Middle frontal gyrus (tissue), 1 donor: ENCODE data around the gene GALNT14.

ENCODE experiments used
- DNase-seq: peaks from one replicate; pipeline ENCODE4 v3.0.0-alpha.2; 2015; ENCODE audit warnings: low spot score; ENCODE audit errors: extremely low spot score

GALNT14 gene

DNA sequence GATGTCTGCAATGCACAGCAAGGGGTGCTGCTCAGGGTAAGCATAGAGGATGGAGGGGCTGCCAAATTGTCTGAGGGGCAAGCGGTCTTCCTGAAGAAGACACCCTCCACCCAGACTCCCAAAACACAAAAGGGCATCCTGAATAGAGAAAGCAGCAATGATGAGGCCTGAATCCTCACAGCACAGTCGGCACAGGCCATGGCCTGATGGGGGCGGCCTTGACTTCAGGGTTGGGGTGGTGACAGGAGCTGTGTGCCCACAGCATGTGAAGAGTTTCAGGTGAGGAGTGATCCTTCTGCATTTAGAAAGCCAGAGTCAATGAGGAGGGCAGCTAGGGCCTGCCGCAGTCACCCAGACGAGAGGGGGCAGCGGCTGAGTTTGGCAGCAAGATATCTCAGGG, 159.4 kb downstream of the GALNT14 start:
- DNase-seq, result no peak

DNA sequence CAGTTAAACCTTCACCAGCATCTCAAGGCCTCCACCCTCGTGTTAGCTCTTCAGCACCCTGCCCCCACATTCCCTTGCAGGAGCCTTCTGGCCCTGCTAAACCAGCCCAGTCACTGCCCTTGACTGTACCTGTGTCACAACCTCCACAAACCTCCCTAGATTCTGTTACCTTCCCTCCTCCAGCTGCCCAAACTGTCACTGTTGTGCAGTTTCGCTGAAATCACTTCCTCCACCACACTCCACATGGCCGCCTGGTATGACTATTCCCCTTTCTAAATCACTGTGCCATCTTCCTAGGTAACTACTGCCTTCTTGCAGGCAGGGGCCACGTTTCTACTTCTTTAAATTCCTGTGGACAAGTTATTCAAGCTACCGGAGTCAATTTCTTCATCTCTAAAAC, 160.2 kb downstream of the GALNT14 start:
- no peak for DNase-seq

DNA sequence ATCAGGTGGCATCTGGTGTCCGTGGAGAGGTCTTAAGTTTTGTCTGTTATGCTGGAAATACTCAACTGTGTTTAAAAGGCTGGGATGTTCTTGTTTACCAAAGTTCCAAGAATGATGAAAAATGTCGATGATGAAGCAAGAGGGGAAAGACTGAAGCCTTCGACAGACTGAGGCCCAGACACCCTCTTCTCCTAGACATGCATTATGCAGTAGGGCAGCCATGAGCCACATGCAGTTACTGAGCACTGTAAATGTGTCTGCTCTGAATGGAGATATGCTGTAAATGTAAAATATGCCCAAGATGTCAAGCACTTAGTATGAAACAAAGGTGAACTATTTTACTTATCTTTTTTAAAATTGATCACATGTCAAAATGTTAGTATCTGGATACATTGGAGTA, 163.1 kb downstream of the GALNT14 start:
- no peak for DNase-seq

DNA sequence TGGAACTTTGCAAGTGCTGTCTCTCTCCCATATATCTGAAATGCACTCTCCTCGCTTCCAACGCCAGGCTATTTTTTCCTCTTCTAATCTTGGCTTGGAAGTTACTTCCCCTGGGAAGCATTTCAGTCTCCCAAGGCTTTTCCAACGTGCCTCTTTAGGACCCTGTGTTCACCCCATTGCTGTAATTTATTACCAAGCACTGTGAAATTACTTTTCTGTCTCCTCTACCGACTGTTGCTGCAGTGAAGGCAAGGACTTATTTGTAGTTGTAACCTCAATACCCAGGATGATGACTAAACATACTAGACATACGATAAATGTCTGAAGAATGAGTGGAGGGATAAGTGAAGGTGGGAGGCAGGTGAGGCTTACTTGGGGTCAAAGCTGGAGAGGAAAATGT, 163.7 kb downstream of the GALNT14 start:
- DNase-seq, result no peak

DNA sequence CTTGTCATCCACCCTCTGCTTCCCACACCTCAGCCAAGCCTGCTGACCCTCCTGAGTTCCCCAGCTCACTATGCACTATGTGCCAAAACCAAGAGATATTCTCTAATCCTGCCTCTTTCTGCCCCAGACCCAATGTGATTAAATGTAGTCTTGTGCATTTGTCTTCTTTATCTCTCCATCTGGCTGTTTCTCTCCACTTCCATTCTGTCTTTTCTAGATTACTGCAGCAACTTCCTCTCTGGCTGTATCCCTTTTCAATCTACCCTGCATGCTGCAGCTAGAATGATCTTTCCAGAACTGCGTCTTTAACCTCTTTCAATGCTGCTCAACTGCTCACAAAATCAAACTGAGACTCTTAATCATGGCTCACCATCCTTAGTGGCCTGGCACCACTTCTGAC, 164.1 kb downstream of the GALNT14 start:
- DNase-seq, result no peak

DNA sequence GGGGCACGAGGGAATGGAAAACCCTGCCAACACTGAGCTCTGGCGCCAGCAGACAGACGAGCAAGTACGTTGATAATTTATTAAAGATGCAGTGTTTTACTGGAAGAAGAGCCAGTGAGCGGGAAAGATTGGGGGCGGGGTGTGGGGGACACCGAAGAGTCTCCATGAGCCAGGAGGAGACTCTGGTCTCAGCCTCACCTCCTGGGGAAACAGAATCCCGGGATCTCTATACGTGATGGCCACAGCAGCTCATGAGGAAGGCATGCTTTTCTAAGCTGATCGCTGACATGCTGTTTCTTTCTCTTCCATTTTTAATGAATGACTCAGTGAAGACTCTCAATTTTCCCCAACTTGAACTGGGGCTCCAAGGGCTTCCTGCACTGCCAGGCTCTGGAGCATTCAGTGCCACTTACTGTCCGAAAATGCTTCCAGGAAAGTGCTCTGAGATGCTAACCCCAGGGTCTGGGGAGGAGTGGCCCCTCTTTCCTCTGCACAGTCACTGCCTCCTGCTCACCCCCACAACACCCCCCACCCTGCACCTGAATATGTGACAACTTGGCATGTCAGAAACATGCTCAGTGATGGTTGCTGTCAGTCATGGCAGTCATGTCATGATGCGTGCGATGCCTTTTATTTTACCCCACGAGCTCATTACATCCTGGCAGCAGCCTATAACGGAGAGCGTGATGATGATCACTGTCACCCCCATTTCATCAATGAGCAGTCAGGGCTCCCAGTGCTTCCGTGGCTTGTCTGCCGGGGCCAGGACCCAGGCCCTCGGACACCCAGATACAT, 166.8 kb downstream of the GALNT14 start:
- DNase-seq, result no peak

DNA sequence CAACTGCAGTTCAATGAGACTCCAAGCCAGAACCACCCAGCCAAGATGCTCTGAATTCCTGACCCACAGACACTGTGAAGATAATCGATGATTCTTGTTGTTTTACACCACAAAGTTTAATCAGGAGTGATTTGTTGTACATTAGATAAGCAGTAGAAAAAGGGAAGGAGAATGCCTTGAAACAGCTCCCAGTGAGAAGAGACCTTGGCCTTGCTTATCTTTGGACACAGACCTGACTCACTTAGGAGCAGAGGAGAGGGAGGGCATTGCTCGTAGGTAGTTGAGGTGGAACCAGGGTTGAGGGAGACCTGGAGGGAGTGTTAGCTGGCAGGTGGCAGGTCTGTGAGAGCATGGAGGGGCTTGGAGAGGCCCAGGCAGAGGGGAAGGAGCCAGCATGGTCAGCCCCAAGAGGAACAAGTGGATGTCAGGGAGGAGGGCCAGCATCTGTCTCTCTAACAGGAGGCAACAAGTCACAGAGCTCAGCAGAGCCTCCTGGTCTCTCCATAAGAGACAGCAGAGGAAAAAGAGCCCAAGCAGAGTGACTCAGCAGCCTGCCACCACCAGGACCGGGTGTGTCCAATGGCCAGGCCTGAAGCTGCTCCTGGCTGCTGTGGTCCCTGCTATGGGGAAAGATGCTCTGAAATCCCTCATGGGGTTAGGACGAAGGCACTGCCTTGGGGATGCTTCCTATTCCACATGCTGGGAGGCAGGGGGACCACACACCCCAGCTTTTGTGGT, 169.4 kb downstream of the GALNT14 start:
- no peak for DNase-seq

DNA sequence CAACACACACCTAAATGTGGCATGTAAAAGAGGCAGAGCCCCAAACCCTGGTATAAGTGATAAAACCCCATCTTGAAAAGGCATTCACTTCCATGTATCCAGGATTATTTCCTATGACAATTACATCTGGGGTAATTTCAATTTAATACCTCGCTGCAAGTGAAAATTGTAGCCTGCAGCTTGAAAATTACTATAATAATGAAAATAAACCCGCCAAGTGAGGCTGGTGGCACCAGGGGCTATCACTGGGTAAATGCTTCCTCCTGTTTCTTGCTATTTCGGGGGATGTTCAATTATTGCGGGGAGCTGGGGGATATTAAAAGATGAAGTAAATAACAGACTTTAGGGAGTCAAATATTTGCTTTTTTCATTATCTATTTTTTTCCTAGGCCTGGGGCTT, 171.5 kb downstream of the GALNT14 start:
- no peak for DNase-seq

DNA sequence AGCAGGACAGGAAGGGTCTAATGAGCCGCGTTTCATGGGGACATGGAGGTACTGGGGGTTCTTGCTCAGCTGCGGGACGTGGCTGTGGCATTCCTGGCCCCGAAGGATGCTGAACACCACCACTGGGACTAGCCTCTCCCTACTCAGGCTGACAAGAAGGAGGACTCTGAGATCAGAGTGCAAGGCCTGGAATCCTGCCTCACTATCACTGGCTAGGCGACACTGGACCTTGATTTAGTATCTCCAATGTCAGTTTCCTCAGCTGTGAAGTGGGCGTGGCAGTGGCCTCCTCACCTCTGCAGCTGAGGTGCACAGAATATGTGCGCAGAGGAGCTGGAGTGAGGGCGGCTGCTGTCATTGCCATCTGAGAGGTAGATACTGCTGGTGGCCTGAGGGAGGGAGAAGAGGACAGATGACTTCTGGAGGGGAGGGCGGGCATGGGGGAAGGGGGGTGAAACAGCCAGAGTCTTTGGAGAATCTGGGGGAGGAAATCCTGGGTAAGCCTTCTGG, 173.2 kb downstream of the GALNT14 start:
- no peak for DNase-seq

DNA sequence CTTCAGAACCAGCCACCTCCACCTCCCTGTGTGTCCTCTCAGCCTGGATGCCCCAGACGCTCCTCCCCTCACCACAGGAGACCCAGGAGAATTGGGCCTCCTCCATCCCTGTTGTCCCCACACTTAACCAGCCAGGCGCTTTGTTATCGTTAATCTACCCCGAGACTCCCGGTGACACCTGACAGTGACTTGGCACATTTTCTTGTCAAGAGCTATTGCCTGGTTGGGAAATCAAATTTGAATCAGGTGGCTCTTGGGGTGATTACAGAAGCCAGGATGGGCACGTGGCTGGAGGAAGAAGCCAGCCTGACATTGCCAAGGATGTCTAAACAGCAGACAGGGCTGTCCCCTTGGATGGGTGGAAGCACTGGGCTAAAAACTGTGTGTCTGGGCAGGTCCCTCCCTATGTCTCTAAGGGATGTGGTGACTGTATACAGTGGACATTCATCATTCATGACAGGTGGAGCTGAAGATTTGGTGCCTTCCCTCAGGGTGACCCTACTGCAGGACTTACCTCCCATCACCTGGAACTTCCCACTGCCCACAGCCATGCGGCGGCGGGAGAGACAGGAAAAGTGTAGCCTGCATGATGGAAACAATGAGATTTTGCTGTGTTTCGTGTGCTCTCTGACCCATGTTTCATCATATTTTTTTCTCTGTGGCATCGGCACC, 173.8 kb downstream of the GALNT14 start:
- DNase-seq, result no peak

DNA sequence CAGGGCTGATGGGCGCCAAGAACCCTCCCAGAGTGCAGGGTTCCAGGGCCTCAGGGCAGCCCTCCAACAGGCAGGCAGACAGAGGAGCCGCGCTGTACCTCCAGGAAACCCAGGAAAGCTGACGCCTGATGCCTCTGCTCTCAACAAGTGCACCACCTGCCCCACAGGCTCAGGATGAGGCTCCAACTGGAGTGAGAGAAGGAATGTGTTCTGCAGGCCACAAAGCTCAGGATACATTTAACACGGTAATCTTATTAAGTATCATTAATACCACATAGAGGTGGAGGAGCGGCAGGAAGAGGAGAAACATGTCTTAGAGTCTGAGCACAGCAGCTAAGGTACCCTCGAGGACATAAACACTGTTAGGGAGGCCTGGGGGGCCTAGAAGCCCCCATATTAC, 175.1 kb downstream of the GALNT14 start:
- DNase-seq, result no peak

DNA sequence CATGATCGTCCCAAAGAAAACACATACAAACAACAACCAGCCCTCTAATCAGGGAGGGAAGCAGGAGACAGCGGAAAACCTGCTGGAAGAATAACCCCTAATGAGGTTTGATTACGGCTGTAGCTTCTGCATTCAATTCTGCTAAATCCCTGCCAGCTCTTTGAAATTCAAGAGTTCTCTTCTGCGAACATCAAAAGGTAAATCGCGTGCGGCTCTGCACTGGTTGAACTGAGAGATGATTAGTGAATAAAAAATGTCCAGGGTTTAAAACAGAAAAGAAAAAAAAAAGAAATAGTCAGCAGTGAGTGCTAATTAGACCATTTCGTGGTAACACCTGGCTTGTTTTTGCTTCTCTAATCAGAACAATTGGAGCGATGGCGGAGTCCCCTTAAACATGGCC, 178.0 kb downstream of the GALNT14 start:
- no peak for DNase-seq

DNA sequence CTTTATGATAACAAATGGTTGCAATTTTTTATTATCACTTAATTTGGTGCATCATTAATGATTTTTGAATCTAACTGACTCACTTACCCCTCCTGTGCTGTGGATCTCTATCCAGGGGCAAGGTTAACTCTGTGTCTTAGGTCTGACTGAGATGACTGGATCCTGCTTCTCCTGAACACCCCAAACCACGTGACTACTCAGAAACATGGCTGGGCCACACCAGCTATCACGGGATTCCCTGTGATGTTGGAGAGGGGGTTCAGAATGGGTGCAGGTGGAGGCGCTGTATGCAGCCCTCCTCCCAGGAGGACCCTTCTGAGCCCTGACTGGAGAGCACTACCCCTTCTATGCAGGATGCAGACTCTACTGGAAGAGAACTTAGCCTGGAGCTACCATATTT, 178.6 kb downstream of the GALNT14 start:
- DNase-seq, result no peak

DNA sequence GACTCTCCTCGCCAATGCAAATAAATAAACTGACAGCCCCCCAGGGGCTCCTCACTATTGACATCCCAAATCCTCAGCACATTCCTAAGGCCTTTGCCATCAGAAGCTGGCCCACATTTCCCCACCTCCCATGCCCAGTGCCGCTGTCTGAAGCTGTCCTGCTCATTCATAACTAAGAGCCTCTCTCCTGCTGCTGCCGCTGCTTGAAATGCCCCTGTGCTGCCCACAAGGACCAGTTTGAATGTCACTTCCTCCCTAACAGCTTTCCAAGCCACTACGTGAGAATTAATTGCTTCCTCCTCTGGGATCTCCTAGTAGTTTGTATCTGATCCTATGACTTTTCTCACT, 179.3 kb downstream of the GALNT14 start:
- DNase-seq, result no peak

DNA sequence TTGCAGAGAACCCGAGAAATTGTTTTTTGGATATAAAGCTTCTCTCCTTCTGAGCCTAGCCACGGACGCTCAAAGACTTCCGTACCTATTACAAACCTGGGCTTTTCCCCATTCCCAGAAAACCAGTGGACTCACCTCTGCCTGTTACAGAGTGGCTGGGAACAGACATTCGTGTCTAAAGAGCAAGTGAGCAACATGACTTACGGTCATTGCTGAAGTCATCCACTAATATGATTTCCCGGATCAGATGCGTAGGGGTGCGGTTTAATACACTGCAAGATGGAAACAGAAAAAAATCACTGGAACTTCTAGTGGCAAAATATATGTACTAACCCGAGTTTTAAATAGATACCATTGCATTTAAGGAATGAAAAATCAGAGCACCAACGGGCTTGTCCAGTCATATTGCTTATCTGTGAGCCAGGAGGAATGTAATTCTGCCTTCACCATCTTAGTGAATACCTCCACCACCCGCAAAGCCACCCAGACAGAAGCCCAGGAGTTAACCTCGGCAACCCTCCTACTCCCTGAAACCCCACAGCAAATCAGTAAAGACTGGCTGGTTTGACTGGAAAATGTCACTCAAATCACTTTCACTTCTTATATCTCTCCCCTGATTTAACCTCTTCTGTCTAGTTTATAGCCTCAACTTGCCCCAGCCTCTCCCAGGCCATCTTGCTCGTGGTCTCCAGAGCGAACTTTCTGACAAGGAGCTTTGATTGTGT, 179.9 kb downstream of the GALNT14 start:
- no peak for DNase-seq

DNA sequence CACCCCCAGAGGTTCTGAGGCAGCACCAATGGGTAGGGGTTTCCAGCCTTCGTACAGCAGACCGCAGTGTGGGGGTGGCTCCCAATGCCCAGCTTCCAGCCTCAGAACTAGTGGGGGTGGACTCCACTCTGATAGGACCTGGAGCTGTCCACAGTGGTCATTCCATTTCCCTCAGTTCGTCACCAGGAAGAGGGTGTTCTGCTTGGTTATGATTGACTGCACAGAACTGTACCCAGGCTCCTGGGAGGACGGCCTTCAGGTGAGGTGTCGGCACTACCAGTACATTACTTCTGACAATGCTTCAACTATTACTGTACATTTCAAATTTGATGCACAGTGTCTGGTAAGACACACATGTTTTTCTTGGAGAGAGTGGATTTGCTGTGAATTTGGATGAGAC, 180.6 kb downstream of the GALNT14 start:
- no peak for DNase-seq

DNA sequence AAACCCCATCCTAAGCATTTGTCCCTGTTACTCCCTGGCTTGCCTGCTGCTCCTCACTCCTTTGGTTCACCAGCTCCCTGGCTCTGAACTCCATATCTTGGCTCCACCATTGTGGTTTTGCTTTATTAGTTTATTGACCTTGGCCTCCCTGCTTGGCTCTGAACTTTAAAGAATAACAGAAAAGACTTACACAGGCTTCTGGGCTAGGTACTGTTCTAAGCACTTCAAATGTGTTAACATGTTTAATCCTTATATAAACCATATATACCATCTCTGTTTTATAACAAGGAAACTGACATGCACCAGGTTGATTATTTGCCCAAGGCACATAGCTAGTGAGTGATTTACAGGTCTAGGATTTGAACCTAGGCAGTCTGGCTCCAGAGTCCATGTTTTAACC, 181.2 kb downstream of the GALNT14 start:
- no peak for DNase-seq

DNA sequence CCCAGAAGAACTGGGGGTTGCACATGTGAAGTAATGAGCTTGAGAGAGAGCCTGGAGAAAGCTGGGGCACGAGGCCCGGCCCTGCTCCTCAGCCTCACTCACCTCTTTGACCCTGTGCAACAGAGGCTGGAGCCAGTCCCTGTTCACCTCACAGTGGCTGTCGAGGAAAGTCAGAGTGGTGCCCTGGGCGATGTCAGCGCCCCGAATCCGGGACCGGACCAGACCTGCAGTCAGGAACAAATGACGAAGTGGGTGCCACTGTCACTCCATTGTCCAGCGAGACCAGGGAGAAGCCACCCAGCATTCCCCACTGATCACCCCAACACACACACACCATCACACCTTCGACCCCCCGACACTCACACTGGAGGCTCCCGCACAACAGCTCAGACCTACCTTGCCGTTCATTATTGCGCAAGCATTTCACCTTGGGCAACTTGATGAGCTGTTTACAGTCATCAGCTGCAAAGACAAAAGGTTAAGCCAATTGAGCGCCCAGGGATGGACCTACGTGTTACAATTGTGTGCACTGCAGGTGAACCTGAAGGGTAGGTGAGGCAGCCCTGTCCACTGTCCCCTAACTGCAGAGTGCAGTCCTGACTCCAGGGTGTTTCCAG, 182.6 kb downstream of the GALNT14 start:
- no peak for DNase-seq

DNA sequence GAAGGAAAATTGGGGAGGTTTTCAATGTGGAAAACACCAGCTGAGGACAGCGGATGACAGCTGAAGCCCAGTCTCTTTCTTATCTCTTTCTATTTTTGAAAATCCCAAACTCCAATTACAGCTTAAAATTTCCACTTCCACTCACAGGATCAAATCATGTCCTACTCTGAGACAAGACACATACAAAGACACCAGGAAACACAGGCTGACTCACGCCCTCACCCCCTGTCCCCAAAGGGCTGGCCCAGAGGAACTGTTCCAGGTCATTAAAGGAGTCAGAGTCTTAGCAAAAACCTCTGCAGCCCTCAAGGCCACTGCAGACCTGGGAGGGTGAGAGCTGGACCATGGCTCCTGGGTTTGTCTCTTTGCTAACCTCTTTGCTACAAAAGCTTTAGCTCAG, 187.9 kb downstream of the GALNT14 start:
- DNase-seq, result no peak

DNA sequence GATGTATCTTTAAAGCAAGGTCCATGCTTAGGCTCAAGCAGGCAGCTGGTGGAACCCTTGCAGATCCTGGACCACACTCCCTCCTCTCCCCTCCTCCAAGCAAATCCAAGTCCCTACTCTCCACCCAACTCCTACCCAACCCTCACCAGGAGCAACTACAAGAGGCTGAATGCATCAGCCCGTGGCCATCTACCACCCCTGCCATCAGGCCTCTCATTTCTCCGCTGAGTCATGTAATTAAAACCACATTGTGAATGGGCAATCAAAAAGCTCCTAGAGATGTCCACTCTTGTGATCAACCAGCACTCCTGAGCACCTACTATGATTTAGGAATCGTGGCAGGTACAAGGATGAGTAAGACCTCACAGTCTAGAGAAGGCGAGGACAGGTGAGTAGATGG, 188.8 kb downstream of the GALNT14 start:
- no peak for DNase-seq

DNA sequence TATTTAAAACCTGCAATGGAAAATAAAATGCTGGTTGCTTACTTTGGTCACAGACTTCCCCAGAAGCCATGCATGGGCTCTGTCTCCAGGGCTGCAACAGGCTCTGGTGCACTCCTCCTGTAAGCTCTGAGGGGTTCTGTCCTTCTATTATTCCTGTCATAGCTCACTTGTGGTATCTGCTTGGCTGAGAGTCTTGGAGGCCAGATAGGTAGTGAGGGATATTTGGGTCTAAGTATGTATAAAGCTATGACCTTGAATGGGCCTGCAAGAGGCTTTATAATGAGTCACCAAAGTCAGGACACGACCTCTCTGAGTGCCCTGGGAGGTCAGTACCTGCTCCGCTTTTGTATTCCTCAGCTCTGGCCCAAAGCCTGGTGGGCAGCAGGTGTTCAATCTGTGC, 189.4 kb downstream of the GALNT14 start:
- DNase-seq, result no peak
